ENCODE results near the gene TLX2. TPM values are rescaled to one million over a fixed set of nuclear protein-coding genes. Genes with fewer than 3 reads are reported as not detected.

The TLX2 gene
- total and polyA plus RNA-seq, 2 of the 13 experiments (the other 11 are each of a cell fraction or from before 2014, with no cell fraction given) = 0.05 to 0.20 TPM

GRCh38 chr2:74482801-74483674 is 31.2 kb upstream of the TLX2 start, which contains the start of the genes CCDC142 and TTC31 (continued):
- TF ChIP-seq RXRB (CRISPR knock-in tag; IDR thresholded peaks at IDR 0.05; ENCODE audit: borderline replicate concordance) = peak; percentile 61
- TF ChIP-seq KLF16 (CRISPR knock-in tag; IDR thresholded peaks at IDR 0.05) = peak in 1 of 2 experiments; percentile 96; a peak in 2 of 4 replicates
- TF ChIP-seq DZIP1 (CRISPR knock-in tag; IDR thresholded peaks at IDR 0.05) = no peak
- peak; percentile 90 for TF ChIP-seq REPIN1 (CRISPR knock-in tag; IDR thresholded peaks at IDR 0.05; ENCODE audit: borderline replicate concordance, low read depth)
- TF ChIP-seq CSRNP1 (CRISPR knock-in tag; IDR thresholded peaks at IDR 0.05) = 0 out of 2 replicates have a peak, but pooled peaks have one; percentile 78
- TF ChIP-seq MTA1 (CRISPR knock-in tag; IDR thresholded peaks at IDR 0.05; ENCODE audit: borderline replicate concordance) = no peak; the same call in 1 of the 2 replicates
- TF ChIP-seq ZBTB7A (CRISPR knock-in tag; IDR thresholded peaks at IDR 0.05) = no peak
- peak; percentile 91; the same call in 1 of the 2 replicates for TF ChIP-seq ZNF746 (CRISPR knock-in tag; IDR thresholded peaks at IDR 0.05)
- TF ChIP-seq RNF2 (conservative IDR thresholded peaks at IDR 0.05; ENCODE audit: low read depth) = no peak
- TF ChIP-seq KIAA2018 (CRISPR knock-in tag; IDR thresholded peaks at IDR 0.05; ENCODE audit: borderline replicate concordance) = no peak; the same call in 1 of the 2 replicates
- no peak for TF ChIP-seq MLLT10 (CRISPR knock-in tag; IDR thresholded peaks at IDR 0.05)
- no peak for TF ChIP-seq NFIC (IDR thresholded peaks at IDR 0.05; ENCODE audit: low read length)
- TF ChIP-seq HDAC1 (CRISPR knock-in tag; IDR thresholded peaks at IDR 0.05) = peak; percentile 96
- TF ChIP-seq ZNF468 (CRISPR knock-in tag; IDR thresholded peaks at IDR 0.05) = peak; percentile 7; the same call in 1 of the 2 replicates
- no peak; the same call in 1 of the 2 replicates for TF ChIP-seq ZNF83 (CRISPR knock-in tag; IDR thresholded peaks at IDR 0.05; ENCODE audit: borderline replicate concordance)
- peak; percentile 23; the same call in 1 of the 2 replicates for TF ChIP-seq REL (CRISPR knock-in tag; conservative IDR thresholded peaks at IDR 0.05)

Data from HepG2 (cell line).